ENCODE results near the gene PPP1R9A.
"Not testable (repeated sequence)": the region's sequence is repeated elsewhere in the genome, so short reads cannot be mapped to it uniquely, and the experiment has no call there.

The PPP1R9A gene

GRCh38 chr7:94998266-94999068 is 91.1 kb downstream of the PPP1R9A start:
- no peak overlapping the region for H3K27ac ChIP-seq
- no peak for TF ChIP-seq CTCF (IDR thresholded peaks at IDR 0.05)
- intact Hi-C loops (cut with DNase I; ENCODE audit: low total_unique reads) = no loop called here

GRCh38 chr7:94999069-94999351 is 91.6 kb downstream of the PPP1R9A start:
- intact Hi-C loops (cut with DNase I; ENCODE audit: low total_unique reads) = no loop called here
- Histone ChIP-seq H3K9me3 (no peaks in the 10 kb centered on the region), H3K27ac (no peak overlapping the region), H3K4me3 (no peak overlapping the region), H3K36me3 (no peaks in the 10 kb centered on the region), H3K4me1 (peaks cover 0 to 33% (median 0%) of the 10 kb centered on the region in 4 donors), H3K27me3 (no peaks in the 10 kb centered on the region)
- no peak for DNase-seq
- no peak for TF ChIP-seq CTCF (IDR thresholded peaks at IDR 0.05)

More at GRCh38 chr7:94998266-94999068, 91.1 kb downstream of the PPP1R9A start:
- Histone ChIP-seq H3K9me3 (no peaks in the 10 kb centered on the region), H3K4me3 (no peak overlapping the region), H3K27me3 (no peaks in the 10 kb centered on the region), H3K4me1 (peaks cover 0 to 28% (median 0%) of the 10 kb centered on the region in 4 donors), H3K36me3 (no peaks in the 10 kb centered on the region)
- DNase-seq = no peak

- DNase-seq; H3K36me3 ChIP-seq; H3K27me3 ChIP-seq; H3K9me3 ChIP-seq; H3K27ac ChIP-seq; H3K4me3 ChIP-seq; intact Hi-C loops (cut with DNase I; ENCODE audit: low total_unique reads): not testable (repeated sequence)
- peaks cover 0 to 39% (median 0%) of the 10 kb centered on the region in 4 donors for H3K4me1 ChIP-seq
Observed at GRCh38 chr7:94999601-95000000, 92.2 kb downstream of the PPP1R9A start.

- intact Hi-C loops (cut with DNase I; ENCODE audit: low total_unique reads) = no loop called here
- Histone ChIP-seq H3K27ac (no peak overlapping the region), H3K9me3 (no peaks in the 10 kb centered on the region)
Observed at GRCh38 chr7:95001258-95001657, 93.9 kb downstream of the PPP1R9A start.

GRCh38 chr7:95001815-95002561 is 94.6 kb downstream of the PPP1R9A start:
- peaks cover 0 to 40% (median 0%) of the 10 kb centered on the region in 4 donors for H3K4me1 ChIP-seq
- no peak overlapping the region for H3K4me3 ChIP-seq
- no peak for DNase-seq
- H3K36me3 ChIP-seq = no peaks in the 10 kb centered on the region
- no peak overlapping the region for H3K27ac ChIP-seq
- intact Hi-C loops (cut with DNase I; ENCODE audit: low total_unique reads) = no loop called here
- no peak for TF ChIP-seq CTCF (IDR thresholded peaks at IDR 0.05)
- H3K9me3 ChIP-seq = no peaks in the 10 kb centered on the region
- H3K27me3 ChIP-seq = no peaks in the 10 kb centered on the region

More at GRCh38 chr7:95001258-95001657, 93.9 kb downstream of the PPP1R9A start:
- no peak for DNase-seq
- no peak for TF ChIP-seq CTCF (IDR thresholded peaks at IDR 0.05)
- no peaks in the 10 kb centered on the region for H3K36me3 ChIP-seq
- H3K27me3 ChIP-seq = no peaks in the 10 kb centered on the region
- H3K4me1 ChIP-seq = peaks cover 0 to 40% (median 0%) of the 10 kb centered on the region in 4 donors
- no peak overlapping the region for H3K4me3 ChIP-seq

GRCh38 chr7:95002775-95003174 is 95.4 kb downstream of the PPP1R9A start:
- TF ChIP-seq CTCF (IDR thresholded peaks at IDR 0.05) = no peak
- intact Hi-C loops (cut with DNase I; ENCODE audit: low total_unique reads) = no loop called here
- Histone ChIP-seq H3K27me3 (no peaks in the 10 kb centered on the region), H3K4me3 (no peak overlapping the region), H3K9me3 (no peaks in the 10 kb centered on the region), H3K4me1 (peaks cover 0 to 34% (median 0%) of the 10 kb centered on the region in 4 donors), H3K27ac (no peak overlapping the region), H3K36me3 (no peaks in the 10 kb centered on the region)
- DNase-seq = no peak
